ENCODE results near the gene COL8A1.

COL8A1 gene

GRCh38 chr3:99842826-99843589 lies 204.6 kb downstream of the COL8A1 start:
- TF ChIP-seq CTCF (IDR thresholded peaks at IDR 0.05; ENCODE audit: low read depth, low read length): peak; percentile 25; the same call in 1 of the 2 replicates
- no peak overlapping the region for H3K4me3 ChIP-seq (ENCODE audit: low read depth, low read length)

- H3K4me3 ChIP-seq (ENCODE audit: low read depth, low read length): no peak overlapping the region
- TF ChIP-seq CTCF (IDR thresholded peaks at IDR 0.05; ENCODE audit: low read depth, low read length): no peak
These were observed 205.3 kb downstream of the COL8A1 start for GRCh38 chr3:99843590-99844258.

- no peak overlapping the region for H3K4me3 ChIP-seq (ENCODE audit: low read depth, low read length)
- TF ChIP-seq CTCF (IDR thresholded peaks at IDR 0.05; ENCODE audit: low read depth, low read length): no peak
These were observed 206.9 kb downstream of the COL8A1 start for GRCh38 chr3:99845331-99845730.

GRCh38 chr3:99845999-99846398 lies 207.6 kb downstream of the COL8A1 start:
- TF ChIP-seq CTCF (IDR thresholded peaks at IDR 0.05; ENCODE audit: low read depth, low read length): no peak
- H3K4me3 ChIP-seq (ENCODE audit: low read depth, low read length): no peak overlapping the region

GRCh38 chr3:99846477-99847160 lies 208.2 kb downstream of the COL8A1 start:
- H3K4me3 ChIP-seq (ENCODE audit: low read depth, low read length): no peak overlapping the region
- TF ChIP-seq CTCF (IDR thresholded peaks at IDR 0.05; ENCODE audit: low read depth, low read length): no peak

- no peak overlapping the region for H3K4me3 ChIP-seq (ENCODE audit: low read depth, low read length)
- no peak for TF ChIP-seq CTCF (IDR thresholded peaks at IDR 0.05; ENCODE audit: low read depth, low read length)
These were observed 210.0 kb downstream of the COL8A1 start for GRCh38 chr3:99848433-99848832.

Measured in WI38 (cell line).